HG03108 (cell line): ENCODE measurements around the gene DHRS2.

Source experiments
- ATAC-seq: cut with Tn5 transposase; IDR thresholded peaks from one replicate; pipeline ENCODE4 v1.9.1; 2021; ENCODE audit warnings: moderate library complexity; ENCODE audit not compliant: unreplicated experiment

Gene DHRS2

GRCh38 chr14:23646648-23647549 is 10.7 kb downstream of the DHRS2 start:
- ATAC-seq, result no peak

- no peak for ATAC-seq
Observed at GRCh38 chr14:23647619-23648018, 11.5 kb downstream of the DHRS2 start.

GRCh38 chr14:23648764-23649460 is 12.7 kb downstream of the DHRS2 start:
- no peak for ATAC-seq

- no peak for ATAC-seq
Observed at GRCh38 chr14:23650506-23650905, 14.3 kb downstream of the DHRS2 start.

- ATAC-seq, result no peak
Observed at GRCh38 chr14:23653051-23653450, 16.9 kb downstream of the DHRS2 start.

GRCh38 chr14:23654231-23654630 is 18.1 kb downstream of the DHRS2 start:
- ATAC-seq, result no peak

- ATAC-seq, result no peak
Observed at GRCh38 chr14:23657959-23658470, 21.9 kb downstream of the DHRS2 start.

- no peak for ATAC-seq
Observed at GRCh38 chr14:23660290-23661226, 24.4 kb downstream of the DHRS2 start.

GRCh38 chr14:23661542-23661941 is 25.4 kb downstream of the DHRS2 start:
- no peak for ATAC-seq

GRCh38 chr14:23663127-23663526 is 27.0 kb downstream of the DHRS2 start:
- ATAC-seq, result no peak

- ATAC-seq, result no peak
Observed at GRCh38 chr14:23663711-23664110, 27.5 kb downstream of the DHRS2 start.

- ATAC-seq, result no peak
Observed at GRCh38 chr14:23664207-23664885, 28.2 kb downstream of the DHRS2 start.

- ATAC-seq, result no peak
Observed at GRCh38 chr14:23665302-23666016, 29.3 kb downstream of the DHRS2 start.

- no peak for ATAC-seq
Observed at GRCh38 chr14:23667134-23667533, 31.0 kb downstream of the DHRS2 start.

- no peak for ATAC-seq
Observed at GRCh38 chr14:23669441-23669840, 33.3 kb downstream of the DHRS2 start.

- no peak for ATAC-seq
Observed at GRCh38 chr14:23670481-23670880, 34.3 kb downstream of the DHRS2 start.

- ATAC-seq, result no peak
Observed at GRCh38 chr14:23672200-23672599, 36.0 kb downstream of the DHRS2 start.

GRCh38 chr14:23675337-23675736 is 39.2 kb downstream of the DHRS2 start:
- ATAC-seq, result no peak

GRCh38 chr14:23675906-23676305 is 39.7 kb downstream of the DHRS2 start:
- ATAC-seq, result no peak

- no peak for ATAC-seq
Observed at GRCh38 chr14:23681337-23681736, 45.2 kb downstream of the DHRS2 start.
